GM19351 (cell line): ENCODE measurements around the gene METTL26.

ENCODE experiments used
- ATAC-seq: cut with Tn5 transposase; IDR thresholded peaks from one replicate; pipeline ENCODE4 v1.9.1; 2021; ENCODE audit warnings: mild to moderate bottlenecking, moderate library complexity; ENCODE audit not compliant: unreplicated experiment

The METTL26 gene

GRCh38 chr16:627454-628239 lies 8.5 kb downstream of the METTL26 start:
- ATAC-seq = no peak

DNA sequence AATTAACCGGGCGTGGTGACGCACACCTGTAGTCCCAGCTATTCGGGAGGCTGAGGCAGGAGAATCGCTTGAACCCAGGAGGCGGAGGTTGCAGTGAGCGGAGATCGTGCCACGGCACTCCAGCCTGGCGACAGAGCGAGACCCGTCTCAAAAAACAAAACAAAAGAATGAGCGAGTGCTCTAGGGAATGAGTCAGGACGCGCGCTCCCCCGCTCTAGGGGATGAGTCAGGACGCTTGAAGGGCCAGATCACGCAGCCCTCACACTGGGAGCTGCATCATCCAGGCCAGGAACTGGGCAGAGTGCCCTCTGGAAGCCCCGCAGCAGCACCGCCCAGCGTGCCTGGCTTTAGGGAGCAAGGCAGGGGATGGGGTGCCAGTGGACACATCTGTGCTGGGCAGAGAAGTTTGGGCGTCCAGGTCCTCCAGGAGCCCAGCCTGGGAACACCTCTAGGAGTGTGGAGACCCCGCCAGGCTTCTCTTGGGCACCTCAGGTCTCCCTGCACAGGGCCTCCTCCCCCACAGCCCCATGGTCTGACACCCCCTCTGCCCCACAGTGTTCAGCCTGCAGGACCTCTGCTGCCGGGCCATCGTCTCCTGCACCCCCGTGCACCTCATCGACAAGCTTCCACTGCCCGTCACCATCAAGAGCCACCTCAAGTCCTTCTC lies 9.2 kb downstream of the METTL26 start:
- ATAC-seq = no peak

- no peak for ATAC-seq
These were observed 9.9 kb downstream of the METTL26 start for GRCh38 chr16:625977-626765.

GRCh38 chr16:625117-625976 lies 10.8 kb downstream of the METTL26 start:
- no peak for ATAC-seq

DNA sequence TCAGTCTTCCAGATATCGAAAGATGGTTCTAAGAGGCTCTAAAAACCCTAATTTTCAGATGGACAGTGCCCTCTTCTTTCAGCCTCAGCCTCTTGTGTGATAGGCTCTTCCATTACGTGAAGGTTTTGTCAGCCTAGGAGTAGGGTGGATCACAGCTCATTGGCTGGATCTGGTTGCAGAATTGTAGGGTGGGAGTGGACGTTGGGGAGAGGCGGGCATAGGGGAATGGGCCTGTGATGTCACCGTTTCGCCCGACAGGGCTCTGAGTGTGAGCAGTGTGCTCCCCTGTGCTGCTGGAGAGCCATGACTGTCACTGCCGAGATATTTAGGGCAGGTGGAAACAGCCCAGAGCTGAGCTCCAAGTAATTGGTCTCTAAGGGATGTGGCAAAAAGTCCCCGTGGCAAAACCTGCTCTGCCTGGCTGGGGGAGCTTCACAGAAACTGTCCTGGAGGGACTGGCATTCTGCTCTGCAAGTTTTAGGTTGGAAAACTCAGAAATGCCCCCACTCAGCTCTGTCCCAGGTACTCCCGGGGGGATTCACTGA lies 11.5 kb downstream of the METTL26 start:
- ATAC-seq = no peak

DNA sequence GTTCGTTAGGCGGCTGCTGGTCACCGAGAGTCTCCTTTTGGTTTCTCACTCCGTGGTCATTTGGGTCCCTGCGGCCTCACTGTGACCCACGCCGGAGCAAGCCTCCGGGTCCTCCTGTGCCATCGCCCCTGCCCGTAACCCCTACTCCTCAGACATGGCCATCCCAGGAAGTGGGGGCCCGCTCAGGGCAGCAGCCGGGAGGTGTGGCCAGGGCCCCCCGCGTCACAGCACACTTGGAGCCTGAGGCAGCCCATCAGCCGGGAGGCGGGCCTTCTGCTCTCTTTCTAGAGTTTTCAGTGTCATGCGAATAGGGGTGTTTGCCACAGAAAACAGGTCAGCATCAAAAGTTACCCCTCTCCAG lies 13.2 kb downstream of the METTL26 start:
- ATAC-seq = no peak

GRCh38 chr16:621526-622105 lies 14.5 kb downstream of the METTL26 start:
- ATAC-seq = no peak

DNA sequence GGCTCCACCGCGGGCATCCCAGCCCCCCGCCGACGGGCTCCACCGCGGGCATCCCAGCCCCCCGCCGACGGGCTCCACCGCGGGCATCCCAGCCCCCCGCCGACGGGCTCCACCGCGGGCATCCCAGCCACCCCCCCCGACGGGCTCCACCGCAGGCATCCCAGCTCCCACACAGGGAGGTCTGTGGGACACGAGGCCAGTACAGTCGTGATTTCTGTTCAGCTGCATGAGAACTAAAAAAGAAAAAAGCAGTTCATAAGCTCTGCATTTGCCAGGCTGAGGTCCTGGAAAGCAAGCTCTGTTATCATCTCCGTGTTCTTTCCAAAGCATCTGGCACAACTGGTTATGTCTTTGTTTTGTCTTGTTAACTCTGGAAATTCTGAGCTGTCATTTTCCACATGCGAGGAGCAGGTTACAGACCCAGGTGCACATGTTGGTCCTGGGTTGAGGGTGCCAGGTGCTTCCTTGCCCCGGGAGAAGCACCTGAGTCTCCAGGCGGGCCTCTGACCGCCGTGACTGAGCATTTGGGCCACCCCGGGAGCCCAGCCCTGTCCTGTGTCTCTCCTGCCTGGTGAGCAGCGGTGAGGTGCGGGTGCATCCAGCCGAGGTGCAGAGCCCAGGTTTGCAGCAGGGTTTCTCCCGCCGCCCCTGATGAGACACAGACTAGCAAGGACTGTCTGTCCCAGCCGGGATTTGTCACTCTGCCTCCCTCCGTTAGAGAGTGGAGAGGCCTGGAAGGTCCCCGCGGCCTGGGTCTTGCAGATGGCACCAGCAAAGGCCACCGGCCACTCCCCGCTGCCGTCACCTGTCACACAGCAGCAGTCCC lies 15.2 kb downstream of the METTL26 start:
- no peak for ATAC-seq

DNA sequence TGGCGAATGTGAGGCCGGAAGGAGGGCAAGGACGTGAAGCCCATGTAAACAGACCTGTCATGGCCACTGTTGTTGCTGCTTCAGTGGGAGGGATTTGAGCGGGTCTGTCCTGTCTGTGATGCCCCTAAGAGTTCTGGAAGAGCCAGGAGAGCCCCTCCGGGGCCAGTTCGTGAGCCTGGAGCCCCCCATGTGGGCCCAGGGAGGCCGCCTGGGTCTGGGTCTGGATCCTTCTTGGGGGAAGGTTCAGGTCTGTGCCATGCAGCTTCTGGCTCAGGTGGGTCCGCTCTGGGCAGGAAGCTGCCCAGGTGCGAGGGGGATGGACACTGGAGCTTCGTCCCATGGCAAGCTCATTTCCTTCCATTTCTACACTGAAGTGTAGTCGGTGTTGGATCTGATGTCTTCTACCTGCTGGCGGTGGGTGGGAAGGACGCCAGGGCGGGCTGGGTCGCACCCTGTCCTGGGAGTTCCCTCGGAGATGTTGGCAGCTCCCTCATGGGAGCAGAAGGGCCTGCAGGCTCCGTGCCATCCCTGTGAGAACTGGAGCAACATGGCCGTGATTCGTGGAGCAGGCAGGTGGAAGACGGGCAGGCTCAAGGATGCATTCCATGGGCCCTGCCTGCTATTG lies 16.5 kb downstream of the METTL26 start:
- no peak for ATAC-seq

- ATAC-seq = no peak
These were observed 18.2 kb downstream of the METTL26 start for GRCh38 chr16:617855-618254.

- ATAC-seq = no peak
These were observed 19.1 kb downstream of the METTL26 start for GRCh38 chr16:616733-617586.

DNA sequence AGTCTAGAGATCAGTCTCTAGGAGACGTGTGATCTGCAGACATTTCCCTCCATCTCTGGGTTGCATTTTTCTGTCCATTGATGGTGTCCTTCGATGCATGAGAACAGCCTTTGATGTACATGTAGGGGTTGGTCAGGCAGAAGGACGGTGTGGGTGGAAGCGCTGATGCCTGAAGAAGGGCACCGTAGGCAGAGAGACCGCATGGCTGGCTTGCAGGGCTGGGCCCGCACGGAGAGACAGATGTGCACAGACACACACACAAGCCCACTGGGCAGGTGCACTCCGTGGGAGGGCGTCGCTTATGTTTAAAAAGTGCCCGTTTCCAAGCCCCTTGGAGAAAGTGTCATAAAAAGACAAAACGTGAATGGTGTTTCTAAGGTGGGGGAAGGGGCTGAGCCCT lies 21.0 kb downstream of the METTL26 start:
- ATAC-seq = no peak

DNA sequence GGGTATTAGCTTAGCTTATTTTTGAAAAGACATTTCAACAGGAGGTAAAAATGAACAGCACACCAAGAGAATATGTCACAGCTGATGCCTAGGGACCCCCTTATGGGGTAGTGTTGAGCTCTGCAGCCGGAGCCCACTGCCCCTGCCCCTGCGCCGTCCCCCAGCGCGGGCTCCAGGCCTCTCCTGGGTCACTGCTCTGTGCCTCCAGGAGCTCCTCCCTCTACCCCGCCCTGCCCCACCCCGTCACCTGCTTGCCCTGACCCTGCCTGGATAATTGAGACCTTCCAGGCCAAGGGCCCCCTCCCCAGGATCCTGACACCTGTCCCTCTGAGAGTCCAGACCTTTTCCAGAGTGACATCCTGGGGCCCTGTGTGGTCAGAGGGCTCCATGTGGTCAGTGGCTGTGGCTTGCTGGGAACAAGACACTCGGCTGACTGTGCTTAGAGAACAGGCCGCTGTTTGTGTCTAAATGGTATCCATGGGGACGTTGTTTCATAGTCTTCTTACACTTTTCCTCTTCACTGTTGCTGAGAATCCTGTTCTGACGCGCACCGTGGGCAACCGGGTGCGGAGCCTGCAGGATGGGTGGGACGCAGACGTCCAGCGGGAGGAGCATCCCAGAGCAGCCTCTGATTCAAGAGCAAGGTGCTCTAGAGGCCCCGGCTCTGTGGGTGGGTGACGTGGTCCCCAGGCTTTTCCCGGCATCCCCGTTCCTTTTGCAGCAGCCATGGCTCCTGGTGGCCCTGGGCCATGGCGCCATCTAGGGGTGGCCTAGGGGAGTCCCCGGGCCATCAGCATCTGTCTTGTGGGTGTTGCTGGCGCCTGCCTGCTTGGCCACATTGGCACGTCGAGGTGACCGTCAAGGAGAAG lies 25.4 kb downstream of the METTL26 start:
- no peak for ATAC-seq

- ATAC-seq = no peak
These were observed 26.1 kb downstream of the METTL26 start for GRCh38 chr16:609984-610383.

GRCh38 chr16:609316-609715 lies 26.8 kb downstream of the METTL26 start:
- ATAC-seq = no peak

GRCh38 chr16:608019-608418 lies 28.1 kb downstream of the METTL26 start:
- ATAC-seq = no peak

DNA sequence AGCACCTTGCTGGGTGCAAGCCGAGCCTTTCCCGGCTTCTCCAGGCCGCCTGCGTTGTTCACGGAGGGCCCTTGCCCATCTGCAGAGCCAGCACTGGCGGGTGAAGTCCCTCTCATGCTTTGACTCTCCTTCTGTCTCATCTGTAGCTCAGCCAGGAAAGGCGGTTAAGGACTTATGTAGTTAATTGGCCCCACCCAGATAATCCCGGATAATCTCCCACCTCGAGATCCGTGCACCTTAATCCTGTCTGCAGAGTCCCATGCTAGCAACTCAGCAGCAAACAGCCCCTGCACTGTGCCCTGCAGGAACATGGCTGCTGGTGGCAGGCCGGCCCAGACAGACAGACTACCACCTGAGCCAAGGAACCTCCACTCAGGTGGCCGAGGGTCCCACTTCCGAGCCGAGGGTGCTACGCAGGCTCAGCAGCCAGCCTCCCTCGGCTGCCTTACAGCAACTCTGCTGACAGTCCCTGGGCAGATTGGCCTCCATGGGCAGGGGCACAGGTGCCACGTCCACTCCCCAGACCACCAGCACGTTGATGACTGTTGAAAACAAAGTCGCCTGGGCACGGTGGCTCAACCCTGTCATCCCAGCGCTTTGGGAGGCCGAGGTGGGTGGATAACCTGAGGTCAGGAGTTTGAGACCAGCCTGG lies 29.3 kb downstream of the METTL26 start:
- ATAC-seq = no peak
